Stimulated activated CD8-positive, alpha-beta memory T cell treated with anti-CD3 and anti-CD28 coated beads, Interleukin-12 subunit alpha, Interleukin-12 subunit beta, amount 100 ng/mL, for 24 hours (primary cell): Measurements from ENCODE around the gene CMTM1.
"Not testable (repeated sequence)": the region's sequence is repeated elsewhere in the genome, so short reads cannot be mapped to it uniquely, and the experiment has no call there.

Experiments
- DNase-seq: peaks from one replicate; pipeline ENCODE4 v3.0.0-alpha.2; 2020; ENCODE audit errors: extremely low read depth

Gene CMTM1

DNA sequence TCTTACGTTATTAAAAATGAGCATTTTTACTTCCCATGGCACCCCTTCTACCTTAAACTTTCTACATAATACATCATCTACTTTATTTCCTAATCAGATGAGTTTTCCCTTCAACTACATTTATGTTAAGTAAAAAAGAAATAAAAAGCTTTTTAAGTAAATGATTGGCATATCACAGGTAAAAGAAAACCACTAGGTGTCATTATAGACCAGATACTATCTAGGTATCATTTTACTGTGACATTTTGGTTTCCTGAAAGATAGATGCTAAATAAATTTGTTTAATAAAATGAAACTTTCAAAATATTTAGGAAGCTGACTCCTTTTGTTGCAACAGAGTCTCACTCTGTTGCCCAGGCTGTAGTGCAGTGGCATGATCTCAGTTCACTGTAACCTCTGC lies 3.8 kb upstream of the CMTM1 start:
- DNase-seq = no peak

DNA sequence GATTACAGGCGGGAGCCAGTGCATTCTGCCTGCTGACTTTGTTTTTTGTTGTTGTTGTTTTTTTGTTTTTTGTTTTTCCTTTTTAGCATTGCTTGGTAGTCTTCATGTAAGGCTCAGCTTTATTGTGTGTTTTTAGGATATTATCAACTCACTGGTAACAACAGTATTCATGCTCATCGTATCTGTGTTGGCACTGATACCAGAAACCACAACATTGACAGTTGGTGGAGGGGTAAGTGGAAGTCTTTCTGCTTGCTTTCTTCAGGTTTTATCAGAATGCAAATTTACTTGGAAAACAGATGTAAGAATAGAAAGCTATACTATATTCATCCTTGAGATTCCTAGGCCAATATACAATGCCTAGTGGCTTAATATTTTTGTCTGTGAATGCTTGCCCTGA lies 3.3 kb upstream of the CMTM1 start:
- no peak for DNase-seq

DNA sequence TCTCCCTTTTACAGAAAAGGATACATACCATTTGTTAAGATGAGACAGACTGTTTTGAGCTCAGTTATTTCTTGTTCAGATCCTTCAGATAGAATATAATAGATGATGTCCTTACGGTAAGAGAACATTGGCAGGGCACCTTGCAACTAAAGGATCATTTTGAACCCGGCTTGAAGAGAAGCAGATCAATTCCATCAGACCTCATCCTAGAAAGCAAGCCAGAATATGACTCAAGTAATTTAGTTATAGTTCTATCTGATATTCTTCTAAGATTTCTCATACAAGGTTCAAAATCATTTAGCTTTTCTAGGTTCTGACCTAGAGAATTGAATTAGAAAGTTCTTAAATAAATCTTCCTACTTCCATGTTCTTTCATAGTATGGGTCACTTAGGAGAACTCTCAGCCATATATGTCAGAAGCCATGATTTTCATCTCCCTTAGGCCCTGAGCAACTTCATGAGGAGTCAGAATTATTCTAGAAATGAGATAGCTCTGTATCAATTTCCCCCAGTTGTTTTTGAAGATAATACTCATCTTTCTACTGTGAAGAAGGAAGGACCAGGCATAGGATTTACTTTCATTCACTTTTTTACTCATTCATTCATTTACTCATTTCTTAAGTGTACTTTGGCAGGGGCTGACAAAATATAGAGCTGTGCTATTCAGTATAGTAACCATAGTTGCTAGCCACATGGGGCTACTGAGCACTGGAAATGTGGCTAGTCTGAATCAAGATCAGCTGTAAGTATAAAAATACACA lies 2.5 kb upstream of the CMTM1 start:
- no peak for DNase-seq

DNA sequence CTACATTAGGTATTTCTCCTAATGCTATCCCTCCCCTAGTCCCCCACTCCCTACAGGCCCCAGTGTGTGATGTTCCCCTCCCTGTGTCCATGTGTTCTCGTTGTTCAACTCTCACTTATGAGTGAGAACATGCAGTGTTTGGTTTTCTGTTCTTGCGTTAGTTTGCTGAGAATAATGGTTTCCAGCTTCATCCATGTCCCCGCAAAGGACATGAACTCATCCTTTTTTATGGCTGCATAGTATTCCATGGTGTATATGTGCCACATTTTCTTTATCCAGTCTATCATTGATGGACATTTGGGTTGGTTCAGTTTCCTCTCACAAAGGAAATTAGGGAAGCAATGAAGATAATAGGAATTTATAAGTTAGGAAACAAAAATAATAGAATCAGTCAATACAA lies 1.0 kb downstream of the CMTM1 start:
- not testable (repeated sequence) for DNase-seq

DNA sequence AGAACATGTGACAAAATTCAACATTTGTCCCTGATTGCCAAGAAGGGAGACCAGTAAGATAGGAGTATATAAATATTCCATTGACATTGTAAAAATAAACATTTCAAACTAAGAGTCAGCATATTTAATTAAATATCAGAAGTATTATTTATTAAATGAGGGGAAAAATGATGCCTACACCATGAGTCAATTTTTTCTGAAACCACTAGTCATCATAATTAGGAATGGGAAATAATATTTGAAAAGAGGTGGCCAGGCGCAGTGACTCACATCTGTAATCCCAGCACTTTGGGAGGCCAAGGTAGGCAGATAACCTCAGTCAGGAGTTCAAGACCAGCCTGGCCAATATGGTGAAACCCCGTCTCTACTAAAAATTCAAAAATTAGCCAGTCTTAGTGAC lies 2.1 kb downstream of the CMTM1 start:
- DNase-seq = no peak

DNA sequence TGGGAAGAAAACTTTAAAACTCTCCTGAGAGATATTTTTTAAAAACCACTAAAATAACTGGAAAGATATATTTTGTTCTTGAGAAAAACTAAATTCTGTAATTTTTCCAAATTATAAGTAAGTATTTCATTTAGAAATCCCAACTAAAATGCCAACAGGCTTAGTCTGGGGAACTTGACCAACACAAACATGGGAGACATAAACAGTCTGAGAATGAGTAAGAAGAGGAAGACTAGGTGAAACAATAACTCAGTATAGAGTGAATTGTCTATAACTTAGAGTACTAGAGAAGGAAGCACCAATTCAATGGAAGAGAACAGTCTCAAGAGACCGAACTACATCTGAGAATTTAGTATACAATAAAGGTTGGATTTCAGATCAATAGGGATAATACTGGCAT lies 2.9 kb downstream of the CMTM1 start:
- no peak for DNase-seq

DNA sequence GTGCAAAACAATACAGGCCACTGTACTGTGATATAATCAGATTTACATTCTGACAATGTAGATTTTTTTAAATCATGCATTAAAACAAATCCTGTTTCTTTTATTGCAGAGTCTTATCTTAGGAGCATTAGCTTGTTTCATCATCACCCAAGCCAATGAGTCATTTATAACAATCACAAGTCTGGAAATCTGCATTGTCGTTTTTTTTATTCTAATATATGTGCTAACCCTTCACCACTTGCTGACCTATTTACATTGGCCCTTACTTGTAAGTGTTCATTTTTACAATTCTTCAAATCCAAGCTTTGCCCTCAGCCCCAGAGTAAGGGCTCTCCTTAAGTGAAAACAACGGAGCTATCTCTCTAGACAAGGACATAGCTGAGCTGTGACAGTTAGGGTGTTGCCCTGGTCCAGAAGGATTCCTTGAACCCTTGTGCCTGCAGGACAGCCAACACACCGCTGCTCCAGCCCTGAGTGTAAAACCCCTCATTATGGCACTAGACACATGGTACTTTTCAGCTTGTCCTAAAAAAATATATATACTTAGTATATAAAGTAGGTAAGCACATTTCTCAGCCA lies 3.7 kb downstream of the CMTM1 start:
- DNase-seq = no peak

DNA sequence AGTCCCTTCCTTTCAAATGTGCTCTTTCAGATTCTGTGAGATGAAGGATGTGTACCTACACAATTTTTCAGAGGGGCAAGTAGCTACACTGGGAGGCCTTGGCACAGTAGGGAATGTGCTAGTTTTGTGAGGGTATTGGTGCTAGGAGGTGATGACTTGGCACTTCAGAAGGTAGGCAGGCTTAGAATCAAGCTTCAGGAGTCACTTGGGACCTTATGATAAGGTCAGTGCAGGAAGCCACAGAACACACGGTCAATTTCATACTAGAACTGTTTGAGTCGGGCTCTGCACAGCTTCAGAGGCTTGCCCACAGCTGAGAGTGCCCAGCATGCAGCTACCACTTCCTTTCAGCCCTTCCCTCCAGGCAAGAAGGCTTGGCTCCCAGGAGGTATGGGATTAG lies 6.1 kb downstream of the CMTM1 start:
- DNase-seq = no peak

DNA sequence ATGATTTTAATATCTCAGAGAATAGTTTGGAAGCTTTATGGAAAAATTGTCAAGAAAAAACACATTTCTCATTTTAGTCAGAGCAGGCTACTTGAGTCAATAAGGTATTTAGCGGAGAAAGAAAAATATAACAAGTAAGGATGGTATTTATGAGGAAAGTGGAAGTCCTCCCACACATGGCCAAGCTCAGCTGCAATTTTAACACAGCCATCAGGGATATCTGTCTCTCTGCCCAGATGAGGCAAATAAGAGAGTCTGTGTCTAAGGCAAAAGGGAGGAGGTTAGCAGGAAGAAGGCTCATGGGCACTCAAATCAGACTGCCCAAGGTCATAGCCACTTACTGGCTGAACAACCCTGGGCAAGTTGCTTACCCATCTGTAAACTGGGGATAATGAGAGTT lies 7.8 kb downstream of the CMTM1 start:
- DNase-seq = no peak

DNA sequence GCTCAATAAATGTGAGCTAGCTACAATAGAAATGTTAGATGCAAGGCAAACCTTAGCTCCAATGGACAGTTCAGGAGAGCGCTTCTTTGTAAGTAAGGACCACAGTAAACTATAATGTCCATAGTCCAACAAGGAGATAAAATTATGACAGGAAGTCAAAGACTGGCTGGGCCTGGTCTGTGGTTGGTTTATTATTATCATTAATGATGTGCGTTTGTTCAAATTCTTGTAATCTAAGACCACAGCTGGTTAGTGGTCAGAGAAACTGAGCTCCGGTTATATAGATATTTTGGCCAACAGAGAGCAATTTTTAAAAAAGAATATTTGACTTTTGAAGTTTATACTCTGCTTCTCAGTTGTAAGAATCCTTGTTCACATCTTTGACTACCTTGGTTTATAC lies 8.3 kb downstream of the CMTM1 start:
- no peak for DNase-seq

DNA sequence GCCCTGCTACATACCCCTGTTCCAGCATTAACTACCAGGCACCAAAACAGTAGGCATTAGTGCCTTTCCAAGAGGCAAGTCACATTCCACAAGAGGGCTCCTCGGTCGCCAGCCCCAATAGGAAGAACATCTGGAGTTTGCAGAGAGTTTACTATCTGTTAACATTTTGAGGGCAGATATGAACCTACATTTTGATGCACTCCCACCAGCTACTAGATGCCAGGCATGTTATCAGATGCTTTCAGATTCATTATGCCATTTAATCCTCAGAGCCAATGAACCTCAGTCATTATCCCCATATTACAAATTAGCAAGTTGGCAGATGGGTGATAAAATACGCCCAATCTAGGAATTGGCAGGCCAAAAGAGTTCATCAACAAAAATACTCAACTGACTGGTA lies 8.8 kb downstream of the CMTM1 start:
- DNase-seq = no peak

DNA sequence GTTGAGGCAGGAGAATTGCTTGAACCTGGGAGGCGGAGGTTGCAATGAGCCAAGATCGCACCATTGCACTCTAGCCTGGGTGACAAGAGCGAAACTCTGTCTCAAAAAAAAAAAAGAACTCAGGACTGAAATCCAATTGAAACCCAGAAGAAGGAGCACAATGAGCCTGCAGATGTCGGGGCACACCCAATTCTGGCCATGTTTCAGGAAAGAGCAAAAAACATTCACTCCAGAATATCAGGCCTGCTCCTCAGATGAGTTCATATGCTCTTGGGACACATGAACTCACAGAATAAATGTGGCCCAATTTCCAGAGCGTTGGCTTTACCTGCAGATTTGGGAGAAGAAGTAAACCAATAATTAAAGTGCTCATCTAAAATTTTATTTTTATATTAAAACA lies 10.1 kb downstream of the CMTM1 start:
- no peak for DNase-seq

DNA sequence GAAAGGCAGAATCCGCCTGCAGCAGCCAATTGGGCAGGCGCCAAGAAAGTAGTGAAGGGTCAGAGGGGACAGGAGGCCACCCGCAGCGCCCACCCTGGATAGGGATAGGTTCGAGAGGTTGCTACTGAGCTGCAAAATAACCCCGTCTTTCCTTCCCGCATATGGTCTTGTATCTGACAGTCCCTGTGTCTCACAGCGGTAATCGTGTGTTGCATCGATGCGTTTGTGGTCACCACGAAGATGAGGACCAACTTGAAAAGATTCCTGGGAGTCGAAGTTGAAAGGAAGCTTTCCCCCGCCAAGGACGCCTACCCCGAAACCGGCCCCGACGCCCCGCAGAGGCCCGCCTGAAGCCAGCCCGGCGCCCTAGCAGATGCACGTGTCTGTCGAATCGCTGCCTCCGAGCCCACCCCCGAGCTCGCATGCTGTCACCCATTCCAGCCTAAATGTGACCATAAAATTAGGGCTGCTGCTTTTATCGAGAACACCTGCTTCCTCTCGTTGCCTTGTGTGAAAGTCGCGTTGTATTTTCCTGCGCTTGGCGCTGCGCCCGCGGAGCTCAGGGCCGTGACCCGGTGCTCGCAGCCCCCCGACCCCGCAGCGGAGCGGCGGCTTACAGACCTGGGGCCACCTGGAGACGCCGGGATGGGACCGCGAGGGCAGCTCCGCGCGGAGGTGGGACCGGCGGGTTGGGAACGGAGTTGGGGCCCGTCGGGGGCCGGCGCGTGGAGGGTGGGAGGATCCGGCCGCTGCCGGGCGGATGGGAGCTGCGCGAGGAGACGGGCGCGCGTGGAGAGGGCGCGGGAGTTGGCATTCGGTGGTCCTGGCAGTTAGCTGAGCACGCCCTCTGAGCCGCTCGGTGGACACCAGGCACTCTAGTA lies 12.7 kb downstream of the CMTM1 start, which contains the start of gene CMTM2:
TSS of gene CMTM2 (plus strand) at position 813 of the 881 bp plus-strand sequence. CDS start 145 bp downstream, outside the sequence.
- DNase-seq = no peak

DNA sequence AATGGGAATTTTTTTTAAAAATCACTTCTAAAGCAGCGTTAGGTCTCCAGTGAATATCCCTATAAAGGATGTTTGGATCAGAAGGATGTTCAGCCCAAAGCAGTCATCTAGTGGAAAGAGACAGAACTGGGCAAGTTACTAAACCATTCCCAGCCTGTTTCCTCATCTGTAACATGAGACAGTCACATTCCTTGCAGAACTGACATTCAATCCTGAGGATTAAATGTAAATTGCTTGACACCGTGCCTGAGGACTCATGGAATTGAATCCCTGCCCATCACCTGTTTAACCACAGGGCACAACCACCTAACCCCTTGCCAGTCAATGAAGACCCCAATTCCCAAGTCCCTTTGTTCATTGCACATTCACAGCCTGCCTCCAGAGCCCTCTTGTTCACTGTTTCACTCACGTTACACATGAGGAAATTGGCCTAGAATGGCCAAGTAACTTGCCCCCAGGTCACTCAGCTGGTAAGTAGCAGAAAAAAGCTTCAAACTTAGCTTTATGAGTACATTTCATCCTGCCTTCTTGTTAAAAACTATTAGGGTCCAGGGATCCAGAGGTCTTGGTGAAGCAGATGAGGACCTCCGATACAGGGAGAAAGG lies 14.5 kb downstream of the CMTM1 start:
- no peak for DNase-seq

DNA sequence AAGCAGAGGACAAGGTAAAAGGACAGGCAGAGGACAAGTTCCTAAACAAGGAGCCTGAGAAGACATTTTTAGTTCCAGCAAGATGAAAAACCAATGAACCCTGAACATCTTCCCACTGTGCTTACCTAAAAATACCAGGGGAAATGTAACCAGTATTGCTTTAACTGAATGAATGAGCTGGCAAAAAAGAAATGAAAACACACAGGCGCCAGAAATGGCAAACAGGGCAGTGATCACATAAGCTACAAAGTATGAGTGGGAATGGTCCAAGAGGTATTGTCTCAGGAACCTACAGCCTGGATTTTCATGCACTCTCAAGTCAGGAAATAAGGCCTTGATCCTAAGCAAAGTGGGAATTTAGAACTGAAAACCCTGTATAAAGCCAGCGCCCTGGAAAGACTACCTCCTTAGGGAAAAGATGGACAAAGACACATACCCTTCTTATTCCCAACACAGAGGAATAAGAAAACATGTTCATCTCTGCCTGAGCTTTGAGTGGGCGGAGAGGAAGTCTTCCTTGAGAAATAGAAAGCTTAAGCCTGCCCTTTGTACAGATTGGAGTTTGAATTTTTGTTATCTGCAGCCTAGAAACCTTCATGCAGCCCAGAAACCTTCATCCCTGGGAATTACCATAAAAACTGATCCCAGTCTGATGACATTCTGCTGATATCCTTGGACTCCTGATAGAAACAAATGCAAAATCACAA lies 15.2 kb downstream of the CMTM1 start:
- DNase-seq = no peak

DNA sequence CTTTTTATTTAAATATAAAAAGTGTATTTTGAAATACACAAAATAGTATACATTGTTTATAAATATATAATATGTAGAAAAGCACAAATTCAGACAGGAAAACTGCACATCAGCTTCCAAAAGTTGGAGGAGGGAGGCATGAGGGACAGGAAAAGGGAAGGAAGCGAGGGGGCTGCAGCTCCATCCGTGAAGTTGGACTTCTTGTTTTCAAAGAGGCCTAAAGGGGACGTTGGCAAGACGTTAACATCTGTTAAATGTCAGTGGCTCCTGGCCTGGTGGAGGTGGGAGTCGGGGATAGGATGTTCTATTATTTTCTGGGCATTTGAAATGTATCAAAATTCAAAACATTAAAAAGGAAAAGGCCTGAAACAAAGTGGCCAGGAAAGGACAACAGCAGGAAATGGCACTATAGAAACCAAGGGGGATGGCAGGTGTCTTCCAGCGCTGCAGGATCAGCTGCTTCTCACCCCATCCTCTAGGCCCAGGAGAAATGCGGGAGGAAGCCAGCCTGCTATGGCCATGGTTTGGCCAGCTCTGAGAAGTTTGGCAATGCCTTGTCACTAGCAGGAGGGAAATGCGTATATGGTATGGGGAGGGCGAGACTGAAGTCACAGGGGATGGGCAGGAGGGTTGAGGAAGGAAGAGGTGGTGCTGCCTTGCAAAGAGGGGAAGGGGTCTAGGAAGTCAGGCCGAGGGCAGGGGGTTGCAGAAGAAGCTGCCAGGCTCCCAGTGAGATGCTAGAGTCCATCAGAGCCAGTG lies 19.4 kb downstream of the CMTM1 start:
- DNase-seq = no peak

DNA sequence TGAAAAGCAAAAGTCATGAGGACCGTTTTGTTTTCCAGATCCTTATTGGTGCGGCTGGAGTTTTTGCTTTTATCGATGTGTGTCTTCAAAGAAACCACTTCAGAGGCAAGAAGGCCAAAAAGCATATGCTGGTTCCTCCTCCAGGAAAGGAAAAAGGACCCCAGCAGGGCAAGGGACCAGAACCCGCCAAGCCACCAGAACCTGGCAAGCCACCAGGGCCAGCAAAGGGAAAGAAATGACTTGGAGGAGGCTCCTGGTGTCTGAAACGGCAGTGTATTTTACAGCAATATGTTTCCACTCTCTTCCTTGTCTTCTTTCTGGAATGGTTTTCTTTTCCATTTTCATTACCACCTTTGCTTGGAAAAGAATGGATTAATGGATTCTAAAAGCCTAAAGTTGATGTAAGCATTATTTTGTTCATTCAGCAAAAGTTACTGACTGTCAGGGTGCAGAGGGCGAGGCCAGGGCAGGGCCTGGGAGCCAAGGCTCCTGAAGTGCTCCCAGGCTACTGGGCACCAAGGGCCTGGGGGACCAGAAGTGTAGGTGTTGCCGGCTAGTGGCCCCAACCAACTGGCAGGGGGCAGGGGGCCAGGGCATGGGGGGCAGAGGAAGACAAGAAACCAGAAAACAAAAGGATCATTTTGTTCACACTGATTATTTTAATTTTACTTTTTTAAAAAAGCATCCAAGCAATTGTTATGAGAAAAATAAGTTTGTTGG lies 21.8 kb downstream of the CMTM1 start:
- no peak for DNase-seq

DNA sequence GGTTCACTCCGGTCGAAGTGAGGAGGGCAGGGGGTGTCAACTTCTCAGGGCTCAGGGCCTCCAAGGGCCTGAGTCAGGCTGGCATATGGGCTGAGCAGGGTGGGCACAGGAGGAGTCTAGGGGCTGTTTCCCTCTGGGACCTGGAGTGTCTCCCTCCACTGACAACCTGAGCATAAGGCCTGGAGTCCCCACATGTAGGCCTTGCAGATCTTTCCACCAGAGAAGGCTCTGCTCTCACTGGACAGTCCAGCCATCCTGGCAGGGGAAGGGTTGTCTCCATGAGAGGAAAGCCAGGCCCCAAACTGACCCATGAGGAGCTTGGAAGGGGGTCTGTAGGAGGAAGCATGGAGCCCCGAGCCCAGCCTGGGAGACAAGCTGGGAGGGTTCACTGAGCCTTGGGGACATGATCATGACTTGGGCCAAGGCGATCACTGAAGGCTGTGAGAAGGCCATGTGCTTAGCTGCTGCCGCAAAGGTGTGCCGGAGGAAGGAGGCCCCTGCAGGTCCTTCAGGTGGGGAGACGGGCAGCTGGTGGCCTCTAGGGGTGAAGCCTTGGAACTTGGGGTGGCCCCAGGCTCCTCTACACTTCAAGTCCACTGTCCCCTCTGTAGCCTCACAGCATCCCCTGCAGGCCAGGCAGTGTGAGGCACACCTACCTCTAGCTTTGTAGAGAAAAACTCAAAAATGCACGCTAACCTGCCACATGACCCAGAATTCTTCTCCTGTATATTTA lies 22.9 kb downstream of the CMTM1 start:
- no peak for DNase-seq

DNA sequence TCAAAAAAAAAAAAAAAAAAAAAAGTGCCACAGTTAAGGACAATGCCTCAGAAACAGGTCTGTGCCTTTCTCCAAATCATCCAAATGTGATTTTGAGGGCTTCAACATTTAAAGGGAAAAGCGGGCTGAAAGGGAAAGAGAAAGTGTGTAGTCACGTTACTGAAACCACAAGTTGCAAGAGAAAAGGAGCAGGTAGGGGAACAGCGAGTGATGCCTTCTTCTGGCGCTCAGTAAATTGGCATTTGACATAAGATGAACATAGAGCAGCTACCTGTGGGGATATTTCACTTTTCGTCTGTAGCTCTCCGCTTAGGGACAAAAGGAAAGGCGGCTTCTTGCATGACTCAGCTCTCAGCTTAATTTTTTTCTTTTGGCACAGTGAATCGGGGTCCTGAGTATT lies 24.1 kb downstream of the CMTM1 start:
- no peak for DNase-seq

DNA sequence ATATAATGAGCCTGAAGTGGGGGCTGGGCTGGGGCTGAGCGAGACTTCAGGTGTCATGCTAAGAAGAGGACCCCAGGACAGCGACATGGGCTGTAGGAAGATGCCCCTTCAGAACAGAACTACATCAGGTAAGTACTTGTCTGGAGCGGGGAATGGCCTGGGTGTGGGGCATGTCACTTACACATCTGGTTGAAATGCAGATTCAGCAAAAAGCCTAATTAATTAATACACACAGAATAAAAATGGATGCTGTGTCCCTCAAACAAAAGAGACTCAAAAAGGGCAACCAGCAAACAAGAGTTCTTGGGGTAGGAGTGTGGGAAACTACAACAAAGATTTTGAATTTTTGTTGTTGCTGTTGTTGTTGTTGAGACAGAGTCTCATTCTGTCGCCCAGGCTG lies 24.8 kb downstream of the CMTM1 start:
- DNase-seq = no peak
